Fibroblast of lung (primary cell): Measurements from ENCODE around the gene ADCY9.

ENCODE experiments used
- EZH2 ChIP-seq: IDR thresholded peaks from 2 replicates; pipeline ENCODE4 v1.5.1; 2012; ENCODE audit warnings: low read length, control low read depth, mild to moderate bottlenecking; ENCODE audit errors: missing control alignments
- TF ChIP-seq, protein P1 (sequence below), 2 donors: IDR thresholded peaks in 1 of 2; conservative IDR thresholded peaks in 1 of 2; 1 replicate in 1 of 2; 2 replicates in 1 of 2; pipeline ENCODE4 v1.5.1; 2011 to 2012; ENCODE audit warnings: low read length in 2 of 2, control low read depth in 1 of 2, inconsistent platforms in 1 of 2, low read depth in 1 of 2, mild to moderate bottlenecking in 1 of 2

DNA sequence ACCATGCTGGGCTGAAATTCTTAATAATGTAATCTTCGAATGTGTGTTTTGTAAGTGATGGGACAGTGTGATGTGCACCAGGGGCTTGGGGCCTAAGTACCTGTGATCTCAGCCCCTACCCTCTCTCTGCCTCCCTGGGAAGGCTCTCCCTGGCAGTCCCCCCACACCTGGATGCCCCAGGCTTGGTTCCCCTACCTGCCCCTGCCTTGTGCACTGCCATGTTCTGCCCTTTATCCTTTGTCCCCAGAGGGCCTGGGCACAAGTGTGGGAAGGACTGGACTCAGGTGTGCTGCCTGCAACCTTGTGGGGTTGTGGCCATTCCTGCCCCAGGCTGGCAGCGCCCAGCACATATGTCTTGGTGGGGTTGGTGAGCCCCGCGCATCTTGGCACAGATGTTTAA, 180.3 kb downstream of the ADCY9 start:
- TF ChIP-seq, protein P1, sequence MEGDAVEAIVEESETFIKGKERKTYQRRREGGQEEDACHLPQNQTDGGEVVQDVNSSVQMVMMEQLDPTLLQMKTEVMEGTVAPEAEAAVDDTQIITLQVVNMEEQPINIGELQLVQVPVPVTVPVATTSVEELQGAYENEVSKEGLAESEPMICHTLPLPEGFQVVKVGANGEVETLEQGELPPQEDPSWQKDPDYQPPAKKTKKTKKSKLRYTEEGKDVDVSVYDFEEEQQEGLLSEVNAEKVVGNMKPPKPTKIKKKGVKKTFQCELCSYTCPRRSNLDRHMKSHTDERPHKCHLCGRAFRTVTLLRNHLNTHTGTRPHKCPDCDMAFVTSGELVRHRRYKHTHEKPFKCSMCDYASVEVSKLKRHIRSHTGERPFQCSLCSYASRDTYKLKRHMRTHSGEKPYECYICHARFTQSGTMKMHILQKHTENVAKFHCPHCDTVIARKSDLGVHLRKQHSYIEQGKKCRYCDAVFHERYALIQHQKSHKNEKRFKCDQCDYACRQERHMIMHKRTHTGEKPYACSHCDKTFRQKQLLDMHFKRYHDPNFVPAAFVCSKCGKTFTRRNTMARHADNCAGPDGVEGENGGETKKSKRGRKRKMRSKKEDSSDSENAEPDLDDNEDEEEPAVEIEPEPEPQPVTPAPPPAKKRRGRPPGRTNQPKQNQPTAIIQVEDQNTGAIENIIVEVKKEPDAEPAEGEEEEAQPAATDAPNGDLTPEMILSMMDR (conservative IDR thresholded peaks at IDR 0.05 in 1 of 2, IDR thresholded peaks at IDR 0.05 in 1 of 2; ENCODE audit: low read depth in 1 of 2, low read length in 2 of 2): no peak
- TF ChIP-seq EZH2: no peak
